D721Med (cell line): Measurements from ENCODE around the gene SEMA4C.

Experiments used
- DNase-seq: peaks from one replicate; pipeline ENCODE4 v3.0.0; 2011; ENCODE audit warnings: low spot score; ENCODE audit not compliant: insufficient read length
- FAIRE-seq: peaks from 2 replicates; lab custom pipeline; 2011; peaks lifted over from hg19 to GRCh38; lab: Jason Lieb, UNC
- TF ChIP-seq, protein P1 (sequence below): IDR thresholded peaks from 2 replicates; pipeline ENCODE4 v1.5.1; 2012; ENCODE audit warnings: mild to moderate bottlenecking, control low read depth; ENCODE audit not compliant: insufficient read depth; ENCODE audit errors: missing control alignments

SEMA4C gene

DNA sequence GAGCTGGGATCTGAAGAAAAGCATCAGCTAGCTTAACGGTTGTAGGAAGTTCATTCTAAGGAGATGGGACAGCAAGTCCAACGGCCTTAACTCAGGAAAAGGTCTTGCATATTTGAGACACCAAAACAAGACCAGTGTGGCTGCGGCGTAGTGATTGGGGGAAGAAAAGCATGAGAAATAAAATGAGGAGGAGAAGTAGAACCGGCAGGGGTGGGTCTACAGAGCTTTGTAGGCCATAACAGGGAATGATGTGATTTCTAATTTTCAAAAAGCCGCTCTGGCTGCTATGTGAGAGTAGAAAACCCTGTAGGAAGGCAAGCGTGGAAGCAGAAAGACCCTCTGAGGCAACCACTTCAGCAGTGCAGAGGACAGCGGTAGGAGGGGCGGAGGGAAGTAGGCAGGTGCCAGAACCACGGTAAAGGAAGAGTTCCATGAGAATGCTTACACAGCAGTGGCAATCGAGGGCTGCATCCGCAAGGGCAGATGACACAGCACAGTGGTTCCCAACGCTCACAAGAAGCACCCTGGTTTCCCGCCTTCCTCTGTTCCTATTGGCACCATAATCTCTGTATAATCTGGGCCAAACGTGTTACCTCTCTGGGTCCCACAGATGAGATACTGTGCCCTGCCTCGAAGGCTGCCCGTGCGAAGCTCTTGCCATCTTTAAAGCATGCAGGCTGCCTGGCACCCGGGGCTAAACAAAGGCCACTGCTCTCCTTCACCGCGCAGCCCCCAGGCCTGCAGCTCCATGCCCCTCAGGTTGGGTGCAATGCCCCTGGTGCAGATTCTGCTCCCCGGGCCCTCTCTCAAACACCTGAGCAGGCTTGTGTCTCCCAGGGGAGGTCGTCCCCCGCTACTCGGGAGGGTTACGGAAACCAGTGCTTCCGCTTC, 12.9 kb downstream of the SEMA4C start:
- no peak for DNase-seq
- FAIRE-seq, result no peak
- TF ChIP-seq, protein P1, sequence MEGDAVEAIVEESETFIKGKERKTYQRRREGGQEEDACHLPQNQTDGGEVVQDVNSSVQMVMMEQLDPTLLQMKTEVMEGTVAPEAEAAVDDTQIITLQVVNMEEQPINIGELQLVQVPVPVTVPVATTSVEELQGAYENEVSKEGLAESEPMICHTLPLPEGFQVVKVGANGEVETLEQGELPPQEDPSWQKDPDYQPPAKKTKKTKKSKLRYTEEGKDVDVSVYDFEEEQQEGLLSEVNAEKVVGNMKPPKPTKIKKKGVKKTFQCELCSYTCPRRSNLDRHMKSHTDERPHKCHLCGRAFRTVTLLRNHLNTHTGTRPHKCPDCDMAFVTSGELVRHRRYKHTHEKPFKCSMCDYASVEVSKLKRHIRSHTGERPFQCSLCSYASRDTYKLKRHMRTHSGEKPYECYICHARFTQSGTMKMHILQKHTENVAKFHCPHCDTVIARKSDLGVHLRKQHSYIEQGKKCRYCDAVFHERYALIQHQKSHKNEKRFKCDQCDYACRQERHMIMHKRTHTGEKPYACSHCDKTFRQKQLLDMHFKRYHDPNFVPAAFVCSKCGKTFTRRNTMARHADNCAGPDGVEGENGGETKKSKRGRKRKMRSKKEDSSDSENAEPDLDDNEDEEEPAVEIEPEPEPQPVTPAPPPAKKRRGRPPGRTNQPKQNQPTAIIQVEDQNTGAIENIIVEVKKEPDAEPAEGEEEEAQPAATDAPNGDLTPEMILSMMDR, result no peak

DNA sequence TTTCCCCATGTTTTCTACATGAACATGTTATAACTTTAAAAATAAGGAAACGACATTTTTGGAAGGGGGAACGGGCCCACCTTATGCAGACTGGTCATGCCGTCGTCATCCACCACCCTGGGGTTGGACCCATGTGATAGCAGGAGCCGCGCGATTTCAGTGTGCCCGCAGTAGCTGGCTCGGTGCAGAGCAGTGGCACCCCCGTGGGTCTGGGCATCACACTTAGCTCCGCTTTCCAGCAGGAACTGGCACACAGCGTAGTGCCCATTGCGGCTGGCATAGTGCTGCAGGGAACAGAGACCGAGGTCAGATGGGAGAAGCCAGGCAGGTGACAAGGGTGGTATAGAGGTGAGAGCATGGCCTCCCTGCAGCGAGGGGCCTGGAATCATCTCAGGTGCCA, 16.6 kb downstream of the SEMA4C start:
- TF ChIP-seq, protein P1, result no peak
- FAIRE-seq (no peak), DNase-seq (no peak)

DNA sequence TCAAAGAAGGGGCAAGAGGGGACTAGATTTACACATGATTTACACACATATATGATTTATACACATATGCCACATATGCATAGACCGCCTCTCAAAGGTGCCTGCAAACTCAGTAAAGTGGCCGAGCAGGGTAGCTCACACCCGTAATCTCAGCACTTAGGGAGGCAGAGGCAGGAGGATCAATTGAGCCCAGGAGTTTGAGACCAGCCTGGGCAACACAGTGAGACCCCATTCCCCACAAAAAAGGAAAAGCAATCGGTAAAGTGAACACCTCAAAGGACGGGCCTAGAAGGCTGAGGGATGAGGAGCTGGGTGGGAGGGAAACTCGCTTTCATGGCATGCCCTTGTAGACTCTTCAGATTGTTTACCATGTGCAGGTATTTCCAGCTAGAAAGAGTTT, 17.2 kb downstream of the SEMA4C start:
- TF ChIP-seq, protein P1, result no peak
- DNase-seq, result no peak
- FAIRE-seq, result no peak

DNA sequence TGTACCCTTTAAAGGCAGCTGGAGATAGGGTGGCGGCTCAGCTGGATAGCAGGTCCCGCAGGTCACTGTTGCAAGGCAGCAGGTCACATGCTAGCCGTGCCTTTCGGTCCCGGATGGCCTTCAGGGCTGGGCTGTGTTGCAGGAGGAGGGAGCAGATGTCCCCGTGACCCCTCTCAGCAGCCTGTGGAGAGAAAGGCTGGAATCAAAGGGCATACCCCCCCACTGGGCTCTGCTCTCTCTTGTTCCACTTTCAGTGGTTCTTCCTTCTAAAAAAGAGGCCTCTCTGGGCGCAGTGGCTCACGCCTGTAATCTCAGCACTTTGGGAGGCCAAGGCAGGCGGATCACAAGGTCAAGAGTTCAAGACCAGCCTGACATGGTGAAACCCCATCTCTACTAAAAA, 21.6 kb downstream of the SEMA4C start:
- TF ChIP-seq, protein P1, result no peak
- no peak for DNase-seq
- no peak for FAIRE-seq

DNA sequence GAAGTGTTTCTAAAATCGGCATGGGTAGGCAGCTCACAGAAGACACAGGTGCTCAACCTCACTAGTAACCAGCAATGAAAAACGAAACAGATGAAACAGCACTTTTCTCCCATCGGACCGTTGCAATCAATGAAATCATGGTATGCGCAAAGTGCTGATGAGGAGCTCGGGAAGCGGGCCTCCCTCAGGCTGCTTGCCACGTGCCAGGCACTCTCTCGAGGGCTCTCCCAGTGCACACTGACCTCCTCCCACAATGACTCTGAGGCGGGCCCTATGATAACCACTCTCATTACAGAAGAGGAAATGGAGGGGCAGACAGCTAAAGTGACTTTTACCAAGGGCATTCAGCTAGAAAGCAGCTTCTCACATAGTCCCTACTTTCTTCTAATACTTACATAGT, 22.3 kb downstream of the SEMA4C start:
- TF ChIP-seq, protein P1, result no peak
- no peak for FAIRE-seq

DNA sequence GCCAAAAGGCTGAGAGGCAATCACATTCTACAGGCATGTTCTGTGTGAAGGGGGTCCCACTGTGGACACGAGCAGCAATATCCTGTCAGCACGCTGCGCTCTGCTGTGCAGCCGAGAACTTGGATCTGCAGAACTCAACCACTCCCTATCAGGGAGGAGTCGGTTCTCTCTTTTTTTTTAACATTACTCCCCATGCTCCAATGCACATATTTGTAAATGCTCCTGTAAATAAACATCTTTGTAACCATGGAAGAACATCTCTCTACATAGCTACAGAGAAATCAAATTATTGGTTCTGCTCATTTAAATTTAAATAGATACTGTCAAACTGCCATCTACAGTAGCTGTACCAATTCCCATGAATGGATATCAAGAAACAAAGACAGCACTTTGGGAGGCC, 23.1 kb downstream of the SEMA4C start:
- no peak for DNase-seq
- TF ChIP-seq, protein P1, result no peak
- no peak for FAIRE-seq

More for the DNA sequence above, 22.3 kb downstream of the SEMA4C start:
- DNase-seq, result no peak

DNA sequence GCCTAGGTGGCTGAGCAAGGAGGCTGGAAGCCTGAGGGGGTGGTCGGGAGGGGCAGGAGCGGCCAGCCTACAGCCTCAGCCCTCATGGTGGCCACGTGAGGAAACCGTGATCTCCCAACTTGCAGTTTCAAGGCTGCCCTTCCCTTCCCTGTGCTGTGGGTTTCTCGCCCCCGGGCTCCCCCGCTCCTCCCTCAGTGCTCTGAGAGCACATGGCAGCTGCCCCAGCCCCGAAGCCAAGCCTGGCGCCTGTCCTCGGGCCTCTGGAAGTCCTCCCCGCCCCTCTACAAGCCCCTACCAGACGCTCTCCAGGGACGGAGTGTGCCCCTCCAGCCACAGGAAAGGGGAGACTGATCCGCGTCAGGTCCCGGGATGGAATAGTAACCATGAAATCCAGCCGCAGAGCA, 25.5 kb downstream of the SEMA4C start:
- FAIRE-seq (no peak), DNase-seq (no peak)
- TF ChIP-seq, protein P1, result no peak
